ES-I3 (cell line): ENCODE measurements around the gene NFKB2.

Experiments used
- H3K36me3 ChIP-seq: 2 replicates; pipeline ENCODE4 v1.6.1; 2013; ENCODE audit warnings: mild to moderate bottlenecking, low read length, control low read depth, moderate library complexity; ENCODE audit not compliant: insufficient read depth
- H3K4me1 ChIP-seq: 2 replicates; pipeline ENCODE4 v1.6.1; 2013; ENCODE audit warnings: mild to moderate bottlenecking, control low read depth, low read length; ENCODE audit not compliant: insufficient read depth
- H3K9ac ChIP-seq: 2 replicates; pipeline ENCODE4 v1.6.1; 2013; ENCODE audit warnings: low read depth, mild to moderate bottlenecking, low read length, moderate library complexity
- H3K9me3 ChIP-seq: 2 replicates; pipeline ENCODE4 v1.6.1; 2013; ENCODE audit warnings: mild to moderate bottlenecking, low read length, moderate library complexity; ENCODE audit not compliant: control insufficient read depth, insufficient read depth

Gene NFKB2

DNA sequence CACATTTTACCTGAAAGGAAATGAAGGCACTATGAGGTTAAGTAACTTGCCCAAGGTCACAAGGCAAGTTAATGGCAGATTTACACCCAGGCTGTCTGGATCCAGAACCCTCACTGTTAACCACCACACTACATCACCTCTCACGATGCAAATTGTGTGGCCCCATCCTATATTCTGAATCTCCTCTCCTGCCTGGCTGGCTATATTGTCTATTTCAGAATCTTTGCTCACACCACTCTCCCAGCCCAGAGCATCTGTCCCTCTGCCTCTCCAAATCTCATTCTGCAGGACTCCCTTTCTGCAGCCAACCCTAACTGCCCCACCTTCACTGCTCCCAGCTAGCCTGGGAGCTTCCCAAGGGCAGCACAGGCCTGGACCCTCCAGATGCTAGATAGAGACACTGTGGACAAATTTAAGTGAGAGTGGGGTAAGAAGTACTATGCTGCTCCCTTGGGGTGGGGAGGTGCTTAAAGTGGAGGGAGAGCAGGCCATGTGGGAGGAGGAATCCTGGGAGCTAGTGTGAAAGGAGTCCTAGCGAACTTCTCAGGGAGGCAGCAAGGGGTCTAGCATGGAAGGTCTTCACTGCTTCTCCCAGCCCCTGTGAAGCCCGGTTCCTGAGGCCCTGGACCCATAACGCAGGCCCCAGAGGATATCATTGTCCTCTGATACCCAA lies 36.1 kb downstream of the NFKB2 start:
- H3K4me1 ChIP-seq, result peaks cover 24% of the 10 kb centered on the region
- no peaks in the 10 kb centered on the region for H3K9me3 ChIP-seq
- peak overlapping the region; percentile 88 for H3K9ac ChIP-seq
- no peaks in the 10 kb centered on the region for H3K36me3 ChIP-seq

DNA sequence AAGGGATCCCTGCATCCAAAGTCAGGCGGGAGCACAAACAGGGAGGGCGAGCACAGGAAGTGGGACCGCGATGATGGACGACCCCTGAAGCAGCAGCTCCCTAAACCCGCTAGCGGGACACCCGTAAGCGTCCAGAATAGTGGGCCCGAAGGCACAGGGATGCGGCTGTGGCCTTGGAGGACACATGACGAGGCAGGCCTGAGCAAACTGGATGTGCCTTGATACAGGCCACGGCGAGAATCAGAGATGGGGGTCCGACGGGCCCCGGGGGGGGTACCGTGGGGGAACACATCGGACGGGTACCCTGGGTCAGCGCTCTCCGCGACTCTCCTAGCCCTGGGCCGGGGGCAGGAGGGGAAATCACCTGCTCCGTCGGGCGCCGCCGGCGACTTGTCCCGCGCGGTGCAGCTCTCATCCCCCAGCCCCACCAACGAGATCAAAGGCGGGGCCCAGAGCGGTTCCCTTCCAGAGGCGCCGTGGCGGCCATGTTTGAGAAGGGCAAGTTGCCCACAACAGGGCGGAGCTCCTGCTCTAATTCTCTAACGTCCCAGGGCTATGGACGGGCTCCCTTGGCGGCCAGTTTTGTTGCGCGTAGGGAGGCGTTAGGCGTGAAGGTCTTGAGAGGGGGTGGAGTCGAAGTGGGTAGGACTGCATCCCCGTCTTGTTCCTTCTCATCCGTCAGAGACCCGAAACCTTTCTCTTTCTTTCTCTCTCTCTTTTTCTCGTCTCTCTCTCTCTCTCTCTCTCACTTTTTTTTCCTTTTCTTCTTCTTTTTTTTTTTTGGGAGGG lies 36.9 kb downstream of the NFKB2 start, which contains the start of gene CUEDC2:
CUEDC2 (minus strand) TSS at position 413 of the 789 bp plus-strand sequence. CDS start 7,386 bp downstream, outside the sequence.
- Histone ChIP-seq H3K36me3 (no peaks in the 10 kb centered on the region), H3K9me3 (no peaks in the 10 kb centered on the region), H3K9ac (peak within 1 kb of the TSS; percentile 88), H3K4me1 (peaks cover 24% of the 10 kb centered on the region)

DNA sequence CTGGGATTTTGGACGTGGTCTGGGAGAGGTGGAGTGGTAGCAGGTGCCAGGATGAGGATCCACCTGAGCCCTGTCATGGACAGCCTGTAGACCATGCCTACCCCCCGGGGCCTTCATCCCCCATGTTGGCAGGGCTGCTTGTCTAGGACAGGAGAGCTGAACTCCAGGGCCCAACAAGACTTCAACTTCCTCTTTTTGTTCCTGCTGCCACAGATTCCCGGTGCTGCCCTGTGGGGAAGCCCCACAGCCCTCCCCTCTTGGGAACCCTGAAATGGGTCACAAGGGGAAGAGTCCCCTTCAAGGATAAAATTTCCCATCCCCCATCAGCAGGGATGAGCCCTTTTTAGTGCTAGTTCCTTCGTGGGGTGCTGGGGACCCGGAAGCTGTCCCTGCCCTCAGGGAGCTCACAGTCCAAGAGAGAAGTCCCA lies 38.1 kb downstream of the NFKB2 start:
- Histone ChIP-seq H3K9me3 (no peaks in the 10 kb centered on the region), H3K36me3 (no peaks in the 10 kb centered on the region), H3K4me1 (peaks cover 24% of the 10 kb centered on the region), H3K9ac (no peak overlapping the region; the same call in 1 of the 2 replicates)

DNA sequence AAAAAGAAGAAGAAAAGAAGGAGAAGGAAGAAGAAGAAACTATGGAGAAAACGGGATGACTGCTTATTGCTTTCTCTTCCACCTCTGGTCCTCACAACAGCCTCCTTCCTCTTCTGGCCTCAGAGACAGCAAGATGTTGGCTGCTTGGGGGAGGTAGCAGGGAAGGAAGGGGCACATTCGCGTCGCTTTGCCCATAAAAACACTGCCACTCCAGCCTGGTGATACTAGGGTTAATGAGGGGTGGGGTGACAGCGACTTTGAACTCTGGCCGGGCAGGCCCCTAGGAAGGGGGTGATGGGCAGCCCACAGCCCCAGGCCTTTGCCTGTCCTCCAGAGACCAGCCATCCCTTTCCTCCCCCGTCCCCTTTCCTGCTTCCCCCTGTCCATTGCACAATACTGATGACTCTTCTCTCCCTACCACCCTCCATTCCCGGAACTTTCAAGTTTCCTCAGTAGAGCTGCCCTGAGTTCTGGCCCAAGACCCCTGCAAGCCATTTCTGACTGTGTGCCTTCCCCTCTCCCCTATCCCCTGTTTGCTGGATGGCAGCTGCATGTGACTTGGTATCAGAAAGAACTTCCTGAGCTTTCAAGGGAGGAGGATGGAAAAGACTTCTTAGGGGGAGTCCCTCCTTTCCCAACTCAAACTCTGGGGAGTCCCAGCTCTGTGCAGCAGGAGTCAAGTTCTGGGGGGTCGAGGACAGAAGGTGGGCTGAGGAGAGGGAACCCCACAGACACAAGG lies 39.1 kb downstream of the NFKB2 start:
- H3K4me1 ChIP-seq, result peaks cover 24% of the 10 kb centered on the region
- peak overlapping the region; percentile 46; the same call in 1 of the 2 replicates for H3K9ac ChIP-seq
- no peaks in the 10 kb centered on the region for H3K36me3 ChIP-seq

DNA sequence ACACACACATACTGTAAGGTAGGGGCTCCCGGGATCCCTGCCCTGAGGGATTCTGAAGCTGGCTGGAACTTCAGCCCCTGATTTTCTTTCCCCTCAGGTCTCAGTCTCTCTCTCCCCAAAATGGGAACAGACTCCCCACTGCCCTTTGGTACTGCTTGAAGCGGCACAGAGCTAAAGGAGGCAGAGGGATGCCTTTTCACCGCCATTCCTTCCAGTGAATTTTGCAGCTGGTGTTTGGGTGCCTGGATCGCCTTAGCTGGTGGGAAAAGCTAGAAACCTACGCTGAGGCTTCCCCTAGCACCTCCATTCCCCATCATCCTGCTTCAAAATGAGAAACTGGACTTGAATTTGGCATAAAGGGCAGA lies 39.6 kb downstream of the NFKB2 start:
- H3K9me3 ChIP-seq, result no peaks in the 10 kb centered on the region
- H3K36me3 ChIP-seq, result no peaks in the 10 kb centered on the region
- H3K4me1 ChIP-seq, result peaks cover 24% of the 10 kb centered on the region
- peak overlapping the region; percentile 46; the same call in 1 of the 2 replicates for H3K9ac ChIP-seq

More for the DNA sequence above, 39.1 kb downstream of the NFKB2 start:
- H3K9me3 ChIP-seq, result no peaks in the 10 kb centered on the region

DNA sequence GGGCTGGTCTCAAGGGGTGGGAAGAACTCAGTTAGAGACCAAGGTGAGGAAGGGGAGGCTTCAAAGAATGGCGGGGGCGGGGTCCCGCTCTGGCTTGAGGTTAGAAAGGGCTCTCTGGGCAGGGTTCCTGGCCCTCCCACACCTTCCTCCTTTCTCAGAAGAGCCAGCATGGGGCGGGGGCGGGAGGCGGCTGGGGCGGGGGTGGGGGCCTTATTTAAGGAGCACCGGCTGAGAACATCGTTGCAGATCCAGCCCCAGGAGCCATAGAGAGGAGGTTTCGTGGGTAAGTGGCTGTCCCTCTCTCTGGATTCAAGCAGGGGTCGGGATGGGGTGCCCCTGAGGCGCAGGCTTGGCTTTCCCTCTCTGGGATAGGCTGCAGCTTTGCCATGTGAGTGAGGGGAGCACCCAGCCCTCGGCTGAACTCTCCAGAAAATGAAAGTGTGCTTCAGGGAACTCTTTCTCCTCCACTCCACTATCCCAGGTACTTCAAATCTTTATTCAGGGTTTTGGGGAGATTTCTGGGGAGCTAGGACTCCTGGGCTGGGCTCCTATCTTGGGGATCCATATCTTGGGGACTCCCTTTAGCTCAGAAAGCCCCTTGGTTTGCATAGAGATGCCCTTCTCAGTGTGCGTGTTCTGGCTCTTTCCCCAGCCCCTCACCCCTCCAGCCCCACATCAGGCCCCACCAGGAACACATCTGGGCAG lies 40.2 kb downstream of the NFKB2 start:
- Histone ChIP-seq H3K4me1 (peaks cover 24% of the 10 kb centered on the region), H3K9ac (peak overlapping the region; percentile 46; the same call in 1 of the 2 replicates), H3K36me3 (no peaks in the 10 kb centered on the region), H3K9me3 (no peaks in the 10 kb centered on the region)

DNA sequence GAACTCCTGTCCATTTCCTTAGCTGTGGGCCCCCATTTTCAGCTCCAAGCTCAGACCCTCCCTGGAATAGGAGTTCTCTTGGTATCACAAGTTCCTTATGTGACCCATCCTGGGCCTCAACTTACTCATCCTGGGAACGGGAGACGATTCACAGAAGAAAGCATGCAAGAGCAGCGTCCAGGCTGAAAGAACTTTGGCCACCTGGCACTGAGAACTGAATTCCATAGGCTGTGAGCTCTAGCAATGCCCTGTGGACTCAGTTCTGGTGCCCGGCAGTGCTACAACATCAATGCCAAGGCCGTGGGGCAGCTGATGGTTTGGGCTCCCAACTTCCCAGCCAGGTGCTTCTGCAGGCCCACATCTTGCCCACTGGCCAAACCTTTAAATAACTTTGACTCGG lies 40.8 kb downstream of the NFKB2 start:
- no peak overlapping the region for H3K9ac ChIP-seq

DNA sequence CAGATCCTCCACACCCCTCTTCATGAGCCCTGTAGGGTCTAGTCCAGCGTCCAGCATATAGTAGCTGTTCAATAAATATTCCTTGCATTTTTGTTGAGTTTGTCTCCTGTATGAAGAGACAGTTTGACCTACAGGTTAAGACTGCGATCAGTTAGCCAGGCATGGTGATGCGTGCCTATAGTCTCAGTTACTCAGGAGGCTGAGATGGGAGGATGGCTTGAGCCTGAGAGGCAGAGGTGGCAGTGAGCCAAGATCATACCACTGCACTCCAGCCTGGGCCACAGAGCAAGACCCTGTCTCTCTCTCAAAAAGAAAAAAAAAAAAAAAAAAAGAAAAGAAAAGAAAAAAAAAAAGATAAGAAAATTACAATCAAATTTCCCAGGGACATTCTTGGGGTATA lies 42.0 kb downstream of the NFKB2 start:
- Histone ChIP-seq H3K9me3 (no peaks in the 10 kb centered on the region), H3K9ac (no peak overlapping the region), H3K4me1 (peaks cover 21% of the 10 kb centered on the region), H3K36me3 (no peaks in the 10 kb centered on the region)

More for the DNA sequence above, 40.8 kb downstream of the NFKB2 start:
- Histone ChIP-seq H3K4me1 (peaks cover 24% of the 10 kb centered on the region), H3K9me3 (no peaks in the 10 kb centered on the region), H3K36me3 (no peaks in the 10 kb centered on the region)

DNA sequence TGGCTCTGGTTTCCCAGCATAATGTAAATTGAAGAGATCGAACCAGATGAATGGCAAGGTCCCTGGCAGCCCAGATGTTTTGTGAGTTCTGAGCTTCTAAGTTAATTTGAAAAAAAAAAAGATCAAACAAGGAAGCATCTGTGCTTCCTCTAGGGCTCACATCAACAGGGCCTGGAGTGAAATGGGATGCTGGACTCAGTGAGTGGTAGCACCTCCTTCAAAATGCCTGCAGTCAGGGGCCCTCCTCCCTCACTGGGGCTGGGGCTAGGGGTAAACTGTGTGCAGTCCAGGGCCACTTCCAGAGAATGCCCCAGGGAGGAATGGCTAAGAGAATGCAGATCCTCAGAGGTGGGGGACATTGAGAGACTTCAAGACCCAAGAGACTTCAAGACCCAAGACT lies 42.9 kb downstream of the NFKB2 start:
- Histone ChIP-seq H3K4me1 (peaks cover 20% of the 10 kb centered on the region), H3K36me3 (no peaks in the 10 kb centered on the region), H3K9ac (no peak overlapping the region), H3K9me3 (no peaks in the 10 kb centered on the region)

DNA sequence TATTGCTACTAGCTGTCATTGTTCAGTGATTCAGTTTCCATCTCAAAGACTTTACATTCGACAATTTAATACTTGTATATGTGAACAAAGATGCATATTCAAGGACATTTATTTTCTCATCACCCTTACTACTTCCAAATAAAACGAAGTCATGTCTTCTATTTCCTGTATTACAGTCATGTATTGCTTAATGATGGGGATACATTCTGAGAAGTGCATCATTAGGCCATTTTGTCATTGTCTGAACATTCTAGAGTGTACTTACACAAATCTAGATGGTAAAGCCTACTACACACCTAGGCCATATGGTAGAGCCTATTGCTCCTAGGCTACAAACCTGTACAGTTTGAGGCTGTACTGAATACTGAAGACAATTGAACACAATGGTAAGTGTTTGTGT lies 49.3 kb downstream of the NFKB2 start:
- no peak overlapping the region for H3K9ac ChIP-seq
- H3K9me3 ChIP-seq, result no peaks in the 10 kb centered on the region
- no peaks in the 10 kb centered on the region for H3K36me3 ChIP-seq
- no peaks in the 10 kb centered on the region; the same call in 1 of the 2 replicates for H3K4me1 ChIP-seq

DNA sequence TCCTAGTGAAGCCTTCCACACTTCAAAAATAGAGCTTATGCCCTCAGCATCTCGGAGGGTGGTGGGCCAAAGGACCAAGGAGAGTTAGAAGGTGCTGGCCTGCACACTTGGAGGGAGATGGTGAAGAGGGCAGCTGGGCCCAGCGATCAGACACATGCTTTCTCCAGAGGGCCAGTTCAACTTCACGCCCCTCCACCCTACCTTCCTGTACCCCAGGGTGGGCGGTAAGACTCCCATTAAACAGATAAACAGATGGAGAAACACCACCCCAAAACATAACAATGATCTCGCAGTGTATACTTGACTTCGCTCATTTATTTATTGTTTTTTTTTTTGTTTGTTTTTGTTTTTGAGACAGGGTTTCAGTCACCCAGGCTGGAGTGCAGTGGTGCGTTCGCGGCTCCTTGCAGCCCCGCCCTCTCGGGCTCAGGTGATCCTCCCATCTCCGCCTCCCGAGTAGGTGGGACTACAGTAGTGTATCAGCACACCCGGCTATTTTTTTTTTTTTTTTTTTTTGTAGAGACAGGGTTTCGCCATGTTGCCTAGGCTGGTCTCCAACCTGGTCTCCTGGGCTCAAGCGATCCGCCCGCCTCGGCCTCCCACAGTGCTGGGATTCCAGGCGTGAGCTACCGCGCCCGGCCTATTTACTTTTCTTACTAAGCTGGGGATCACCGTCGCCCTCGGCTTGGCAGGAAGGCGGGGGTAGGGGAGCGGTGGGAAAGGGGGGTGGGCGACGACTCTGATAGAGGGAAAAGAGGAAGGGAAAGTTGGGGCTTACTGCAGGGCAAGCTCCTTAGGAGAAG lies 54.0 kb downstream of the NFKB2 start:
- peaks cover 10% of the 10 kb centered on the region for H3K4me1 ChIP-seq
- no peaks in the 10 kb centered on the region for H3K36me3 ChIP-seq
- H3K9ac ChIP-seq, result peak overlapping the region; percentile 89
- no peaks in the 10 kb centered on the region; the same call in 1 of the 2 replicates for H3K9me3 ChIP-seq

DNA sequence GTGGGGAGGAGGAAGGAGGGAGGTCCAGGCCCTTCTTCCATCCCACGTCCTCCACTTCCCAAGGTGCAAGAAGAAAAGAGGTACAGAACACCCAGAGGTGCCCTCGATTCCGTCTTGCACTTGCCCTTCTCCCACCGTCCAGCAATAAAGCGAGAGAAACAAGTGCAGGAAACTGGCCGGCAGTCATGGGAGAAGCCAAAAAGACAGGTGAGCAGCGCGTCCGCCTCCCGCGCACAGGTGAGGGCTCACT lies 54.5 kb downstream of the NFKB2 start:
- H3K4me1 ChIP-seq, result peaks cover 11% of the 10 kb centered on the region
- H3K36me3 ChIP-seq, result no peaks in the 10 kb centered on the region
- H3K9me3 ChIP-seq, result no peaks in the 10 kb centered on the region; the same call in 1 of the 2 replicates
- peak overlapping the region; percentile 89 for H3K9ac ChIP-seq

DNA sequence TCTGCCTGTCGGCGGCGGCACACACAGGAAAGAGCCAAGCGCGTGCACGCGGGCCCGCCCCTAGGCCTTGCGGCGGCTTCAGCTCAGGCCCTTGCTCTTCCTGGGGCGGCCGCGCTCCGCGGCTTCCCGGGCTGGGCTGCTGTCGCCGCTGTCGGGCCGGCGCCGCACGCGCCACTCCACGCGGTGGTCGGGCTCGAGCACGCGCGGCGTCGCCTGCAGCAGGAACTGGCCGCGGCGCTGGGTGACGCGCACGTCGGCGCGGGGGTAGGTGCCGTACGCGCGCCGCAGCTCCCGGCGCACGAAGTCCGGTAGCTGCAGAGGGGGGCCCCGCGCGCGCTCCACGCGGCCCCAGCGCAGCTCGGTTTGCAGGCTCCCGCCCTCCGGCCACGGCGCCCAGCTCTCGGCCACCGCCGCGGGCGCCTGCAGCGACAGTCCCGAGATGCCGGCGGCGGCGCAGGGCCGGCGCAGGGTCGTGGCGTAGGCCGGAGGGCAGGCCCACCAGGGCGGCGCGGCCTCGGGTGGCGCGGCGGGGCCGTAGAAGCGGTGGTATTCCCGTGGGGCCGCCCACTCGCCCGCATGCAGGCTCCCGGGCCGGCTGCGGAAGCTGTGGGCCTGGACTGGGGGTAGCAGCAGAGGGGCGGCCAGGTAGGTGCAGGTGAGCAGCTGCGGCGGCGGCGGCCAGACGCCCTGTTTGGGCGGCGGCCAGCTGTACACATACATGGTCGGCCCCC lies 55.0 kb downstream of the NFKB2 start:
- Histone ChIP-seq H3K36me3 (no peaks in the 10 kb centered on the region), H3K9ac (peak overlapping the region; percentile 89), H3K9me3 (no peaks in the 10 kb centered on the region; the same call in 1 of the 2 replicates), H3K4me1 (peaks cover 16% of the 10 kb centered on the region)
